AML-193 (cell line): ENCODE measurements around the gene KLHL17.

Experiments
- DNase-seq, 2 experiments: peaks; one replicate each; lab custom pipeline; 2025; lab: John Stamatoyannopoulos, UW

The KLHL17 gene

GRCh38 chr1:960363-961131, at the start of gene KLHL17:
KLHL17 (plus strand) TSS chr1:960584; CDS start chr1:960694, 110 bp downstream.
- peak; percentile 35 to 42 for DNase-seq

- DNase-seq = no peak
These were observed 49.3 kb upstream of the KLHL17 start for GRCh38 chr1:910881-911721.

GRCh38 chr1:911875-912739, 48.3 kb upstream of the KLHL17 start:
- DNase-seq = no peak

- DNase-seq = no peak
These were observed 47.6 kb upstream of the KLHL17 start for GRCh38 chr1:912740-913301.

GRCh38 chr1:913491-914130, 46.8 kb upstream of the KLHL17 start:
- no peak for DNase-seq

- no peak for DNase-seq
These were observed 46.1 kb upstream of the KLHL17 start for GRCh38 chr1:914131-914890.

GRCh38 chr1:914891-915280, 45.5 kb upstream of the KLHL17 start:
- no peak for DNase-seq

GRCh38 chr1:915295-916172, 44.9 kb upstream of the KLHL17 start:
- no peak for DNase-seq

GRCh38 chr1:916173-917075, 44.0 kb upstream of the KLHL17 start:
- DNase-seq = no peak

- DNase-seq = no peak
These were observed 43.3 kb upstream of the KLHL17 start for GRCh38 chr1:917076-917459.

- DNase-seq = no peak
These were observed 42.8 kb upstream of the KLHL17 start for GRCh38 chr1:917466-918091.

GRCh38 chr1:918353-918752, 42.0 kb upstream of the KLHL17 start:
- DNase-seq = no peak

GRCh38 chr1:918843-919242, 41.5 kb upstream of the KLHL17 start:
- DNase-seq = no peak

GRCh38 chr1:919271-919872, 41.0 kb upstream of the KLHL17 start:
- DNase-seq = no peak

- no peak for DNase-seq
These were observed 40.4 kb upstream of the KLHL17 start for GRCh38 chr1:920010-920409.

GRCh38 chr1:920521-920920, 39.9 kb upstream of the KLHL17 start:
- no peak for DNase-seq

- DNase-seq = peak; percentile 42 to 50
These were observed 39.2 kb upstream of the KLHL17 start for GRCh38 chr1:921011-921837.
